Trophoblast cell (in vitro differentiated cells and primary cell): ENCODE data around the gene TXN2.
A peak's percentile ranks its signal among the peaks of the same experiment; 100 is the strongest.

Source experiments
- DNase-seq, 2 donors: peaks; one replicate each; pipeline ENCODE4 v3.0.0-alpha.2; 2016
- H2AFZ ChIP-seq: 2 replicates; pipeline ENCODE4 v1.6.1; 2013; ENCODE audit warnings: low read length, moderate library complexity, mild to moderate bottlenecking; ENCODE audit not compliant: insufficient read depth, poor library complexity
- H2AK5ac ChIP-seq: 2 replicates; pipeline ENCODE4 v1.6.1; 2013; ENCODE audit warnings: mild to moderate bottlenecking, low read length
- H2BK120ac ChIP-seq: 2 replicates; pipeline ENCODE4 v1.6.1; 2013; ENCODE audit warnings: low read length, mild to moderate bottlenecking, moderate library complexity; ENCODE audit not compliant: insufficient read depth, poor library complexity
- H2BK12ac ChIP-seq: 2 replicates; pipeline ENCODE4 v1.6.1; 2013; ENCODE audit warnings: mild to moderate bottlenecking, low read length, moderate library complexity
- H2BK5ac ChIP-seq: 2 replicates; pipeline ENCODE4 v1.6.1; 2013; ENCODE audit warnings: low read length, low read depth, moderate library complexity, mild to moderate bottlenecking; ENCODE audit not compliant: poor library complexity
- H3K14ac ChIP-seq: 2 replicates; pipeline ENCODE4 v1.6.1; 2013; ENCODE audit warnings: mild to moderate bottlenecking, low read length
- H3K18ac ChIP-seq: 2 replicates; pipeline ENCODE4 v1.6.1; 2013; ENCODE audit warnings: mild to moderate bottlenecking, low read length
- H3K23ac ChIP-seq: 2 replicates; pipeline ENCODE4 v1.6.1; 2013; ENCODE audit warnings: low read length
- H3K27ac ChIP-seq: 2 replicates; pipeline ENCODE4 v1.5.1; 2013; ENCODE audit warnings: low read depth, mild to moderate bottlenecking, inconsistent platforms, low read length, moderate library complexity
- H3K27me3 ChIP-seq: 2 replicates; pipeline ENCODE4 v1.6.1; 2013; ENCODE audit warnings: inconsistent platforms, mild to moderate bottlenecking, low read length, moderate library complexity; ENCODE audit not compliant: insufficient read depth
- H3K36me3 ChIP-seq, 2 experiments: 1 replicate in 1 of 2; 2 replicates in 1 of 2; pipeline ENCODE4 v1.6.1; 2013; ENCODE audit warnings: low read length in 2 of 2, mild to moderate bottlenecking in 2 of 2, moderate library complexity in 1 of 2; ENCODE audit not compliant: insufficient read depth in 2 of 2, control insufficient read depth in 1 of 2
- H3K4ac ChIP-seq: 2 replicates; pipeline ENCODE4 v1.6.1; 2013; ENCODE audit warnings: low read depth, mild to moderate bottlenecking, low read length, moderate library complexity
- H3K4me1 ChIP-seq, 2 experiments: 1 replicate in 1 of 2; 2 replicates in 1 of 2; pipeline ENCODE4 v1.6.1; 2013; ENCODE audit warnings: low read length in 2 of 2, mild to moderate bottlenecking in 2 of 2, moderate library complexity in 1 of 2; ENCODE audit not compliant: insufficient read depth in 2 of 2, control insufficient read depth in 1 of 2
- H3K4me2 ChIP-seq: 2 replicates; pipeline ENCODE4 v1.6.1; 2013; ENCODE audit warnings: inconsistent platforms, mild to moderate bottlenecking, low read length, moderate library complexity
- H3K4me3 ChIP-seq: 2 replicates; pipeline ENCODE4 v1.5.1; 2013; ENCODE audit warnings: mild to moderate bottlenecking, low read depth, low read length, inconsistent platforms
- H3K79me1 ChIP-seq: one replicate; pipeline ENCODE4 v1.6.1; 2013; ENCODE audit warnings: low read length
- H3K79me2 ChIP-seq: 2 replicates; pipeline ENCODE4 v1.6.1; 2013; ENCODE audit warnings: low read length, mild to moderate bottlenecking; ENCODE audit not compliant: control insufficient read depth, insufficient read depth, poor library complexity
- H3K9ac ChIP-seq: 2 replicates; pipeline ENCODE4 v1.6.1; 2013; ENCODE audit warnings: mild to moderate bottlenecking, low read length
- H3K9me3 ChIP-seq: 2 replicates; pipeline ENCODE4 v1.6.1; 2013; ENCODE audit warnings: low read depth, mild to moderate bottlenecking, control low read depth, inconsistent platforms, low read length; ENCODE audit not compliant: insufficient read depth
- H4K12ac ChIP-seq: 2 replicates; pipeline ENCODE4 v1.6.1; 2013; ENCODE audit warnings: low read depth, mild to moderate bottlenecking, low read length, moderate library complexity
- H4K8ac ChIP-seq: 2 replicates; pipeline ENCODE4 v1.6.1; 2013; ENCODE audit warnings: low read depth, mild to moderate bottlenecking, low read length, moderate library complexity
- H4K91ac ChIP-seq: one replicate; pipeline ENCODE4 v1.6.1; 2013; ENCODE audit warnings: low read depth, mild to moderate bottlenecking, low read length, moderate library complexity
- WGBS: extraction: QIAGEN DNeasy Blood & Tissue Kit; methylation state at CpG from one replicate; pipeline ENCODE4 v1.1.7; 2013; ENCODE audit warnings: missing lambda C conversion rate; ENCODE audit not compliant: insufficient read length, insufficient coverage; ENCODE audit errors: extremely low coverage; 5-methylcytosine and 5-hydroxymethylcytosine counted together

TXN2 gene

GRCh38 chr22:36433318-36434231, 47.9 kb downstream of the TXN2 start:
- H3K79me2 ChIP-seq: peaks cover 2% of the 10 kb centered on the region
- no peaks in the 10 kb centered on the region for H3K27me3 ChIP-seq
- no peak overlapping the region for H3K23ac ChIP-seq
- peak overlapping the region; percentile 94 for H3K18ac ChIP-seq
- no peak overlapping the region for H4K12ac ChIP-seq
- peaks cover 43% of the 10 kb centered on the region for H3K79me1 ChIP-seq
- peak overlapping the region; percentile 96 for H2BK12ac ChIP-seq
- H3K9me3 ChIP-seq: no peaks in the 10 kb centered on the region
- H2BK120ac ChIP-seq: peak overlapping the region; percentile 77
- H4K91ac ChIP-seq: peak overlapping the region; percentile 92
- H3K9ac ChIP-seq: no peak overlapping the region
- H2BK5ac ChIP-seq: peak overlapping the region; percentile 37
- peak overlapping the region; percentile 93 for H3K14ac ChIP-seq
- H3K4me3 ChIP-seq: peak overlapping the region; percentile 2
- H2AFZ ChIP-seq: no peak overlapping the region
- H3K36me3 ChIP-seq: no peaks in the 10 kb centered on the region
- H3K4me2 ChIP-seq: no peak overlapping the region
- peaks cover 39 to 43% of the 10 kb centered on the region in 2 experiments for H3K4me1 ChIP-seq
- peak overlapping the region; percentile 54 for H3K4ac ChIP-seq
- H3K27ac ChIP-seq: peak overlapping the region; percentile 84
- peak overlapping the region; percentile 56 for H4K8ac ChIP-seq
- no CpG with 5 or more reads among the region's 14 CpGs for WGBS
- peak overlapping the region; percentile 88 for H2AK5ac ChIP-seq
- no peak for DNase-seq

- Histone ChIP-seq H3K79me1 (peaks cover 42% of the 10 kb centered on the region), H2BK12ac (peak overlapping the region; percentile 96), H3K27me3 (no peaks in the 10 kb centered on the region), H3K18ac (peak overlapping the region; percentile 94), H4K8ac (peak overlapping the region; percentile 56), H3K23ac (no peak overlapping the region), H3K27ac (peak overlapping the region; percentile 84), H2BK120ac (peak overlapping the region; percentile 77), H3K4ac (peak overlapping the region; percentile 54), H3K79me2 (peaks cover 2% of the 10 kb centered on the region), H2BK5ac (peak overlapping the region; percentile 49), H3K4me2 (no peak overlapping the region), H3K4me3 (peak overlapping the region; percentile 2), H3K4me1 (peaks cover 39 to 43% of the 10 kb centered on the region in 2 experiments), H4K12ac (no peak overlapping the region), H3K14ac (peak overlapping the region; percentile 93), H2AK5ac (peak overlapping the region; percentile 88), H4K91ac (peak overlapping the region; percentile 92), H3K9ac (no peak overlapping the region), H3K36me3 (no peaks in the 10 kb centered on the region), H2AFZ (no peak overlapping the region), H3K9me3 (no peaks in the 10 kb centered on the region)
- no peak for DNase-seq
- no CpG with 5 or more reads among the region's 15 CpGs for WGBS
Measured at GRCh38 chr22:36432592-36433317, 48.7 kb downstream of the TXN2 start.

- Histone ChIP-seq H3K4me1 (peaks cover 39 to 43% of the 10 kb centered on the region in 2 experiments), H4K91ac (peak overlapping the region; percentile 83), H2BK120ac (peak overlapping the region; percentile 50), H3K9ac (no peak overlapping the region), H2AFZ (no peak overlapping the region), H3K27me3 (no peaks in the 10 kb centered on the region), H4K12ac (no peak overlapping the region), H3K79me1 (peaks cover 40% of the 10 kb centered on the region), H3K79me2 (peaks cover 2% of the 10 kb centered on the region), H2BK5ac (peak overlapping the region; percentile 49), H3K36me3 (no peaks in the 10 kb centered on the region), H3K4me3 (no peak overlapping the region), H3K18ac (peak overlapping the region; percentile 8), H4K8ac (peak overlapping the region; percentile 30), H3K9me3 (no peaks in the 10 kb centered on the region), H3K14ac (peak overlapping the region; percentile 54), H3K27ac (peak overlapping the region; percentile 84), H2BK12ac (peak overlapping the region; percentile 34), H2AK5ac (peak overlapping the region; percentile 27), H3K4ac (no peak overlapping the region), H3K4me2 (no peak overlapping the region), H3K23ac (no peak overlapping the region)
- DNase-seq: no peak
- no CpG with 5 or more reads among the region's 9 CpGs for WGBS
Measured at GRCh38 chr22:36431977-36432376, 49.5 kb downstream of the TXN2 start.

- Histone ChIP-seq H3K27me3 (no peaks in the 10 kb centered on the region), H2BK5ac (no peak overlapping the region), H3K9me3 (no peaks in the 10 kb centered on the region), H3K4me2 (no peak overlapping the region), H2AK5ac (peak overlapping the region; percentile 6), H4K91ac (peak overlapping the region; percentile 42), H3K4me3 (no peak overlapping the region), H4K12ac (no peak overlapping the region), H3K18ac (no peak overlapping the region), H4K8ac (no peak overlapping the region), H3K23ac (no peak overlapping the region), H3K4ac (no peak overlapping the region), H3K4me1 (peaks cover 46 to 47% of the 10 kb centered on the region in 2 experiments), H3K36me3 (no peaks in the 10 kb centered on the region), H2BK12ac (peak overlapping the region; percentile 4), H2AFZ (no peak overlapping the region), H3K27ac (no peak overlapping the region), H3K9ac (no peak overlapping the region), H3K14ac (no peak overlapping the region), H3K79me2 (peaks cover 2% of the 10 kb centered on the region), H3K79me1 (peaks cover 43% of the 10 kb centered on the region), H2BK120ac (no peak overlapping the region)
- DNase-seq: peak in 1 of 2 donors; percentile 44
- WGBS: no CpG with 5 or more reads among the region's 9 CpGs
Measured at GRCh38 chr22:36430863-36431262, 50.6 kb downstream of the TXN2 start.
